Common myeloid progenitor, CD34-positive (primary cell): Measurements from ENCODE around the gene JAKMIP1.

Source experiments
- CTCF ChIA-PET: fragments of 350-600 bp; sonication (Branson Sonifier 250); formaldehyde crosslinking; loops from one replicate; lab custom pipeline; 2021; ENCODE audit warnings: antibody characterized with exemption; lab: Charles Lee
- POLR2A ChIA-PET: fragments of 350-600 bp; sonication (Branson Sonifier 250); formaldehyde crosslinking; loops from one replicate; lab custom pipeline; 2021; ENCODE audit warnings: antibody characterized with exemption; lab: Charles Lee
- DNase-seq, 3 donors: peaks; one replicate each; pipeline versions ENCODE4 v3.0.0 to v3.0.0-alpha.2; 2013
- H3K27ac ChIP-seq, 2 experiments: 1 replicate in 1 of 2; 2 replicates in 1 of 2; pipeline ENCODE4 v1.7.0; 2013; ENCODE audit warnings: inconsistent platforms in 2 of 2, low read length in 2 of 2, mild to moderate bottlenecking in 2 of 2, low read depth in 1 of 2, moderate library complexity in 1 of 2; ENCODE audit not compliant: severe bottlenecking in 2 of 2, insufficient read depth in 1 of 2, poor library complexity in 1 of 2
- H3K27me3 ChIP-seq, 5 experiments: replicated peaks in 2 of 5; 1 replicate in 3 of 5; 2 replicates in 2 of 5; pipeline versions ENCODE4 v1.6.1 to v1.7.0; 2013; ENCODE audit warnings: low read length in 4 of 5, mild to moderate bottlenecking in 2 of 5, moderate library complexity in 2 of 5, inconsistent platforms in 1 of 5; ENCODE audit not compliant: insufficient read depth in 5 of 5, control insufficient read depth in 4 of 5
- H3K36me3 ChIP-seq, 4 experiments: 1 replicate in 2 of 4; 2 replicates in 2 of 4; pipeline versions ENCODE4 v1.6.1 to v1.7.0; 2013; ENCODE audit warnings: low read length in 3 of 4, control low read depth in 1 of 4, mild to moderate bottlenecking in 1 of 4; ENCODE audit not compliant: control insufficient read depth in 4 of 4, insufficient read depth in 4 of 4
- H3K4me1 ChIP-seq, 4 experiments: 1 replicate in 3 of 4; 2 replicates in 1 of 4; pipeline versions ENCODE4 v1.6.1 to v1.7.1; 2013; ENCODE audit warnings: low read length in 3 of 4, mild to moderate bottlenecking in 3 of 4, control low read depth in 1 of 4, inconsistent platforms in 1 of 4, moderate library complexity in 1 of 4; ENCODE audit not compliant: control insufficient read depth in 4 of 4, insufficient read depth in 4 of 4; ENCODE audit errors: control extremely low read depth in 1 of 4
- H3K4me3 ChIP-seq, 7 experiments: 1 replicate in 4 of 7; 2 replicates in 3 of 7; pipeline versions ENCODE4 v1.5.1 to v1.7.0; 2013; ENCODE audit warnings: mild to moderate bottlenecking in 7 of 7, low read length in 6 of 7, moderate library complexity in 6 of 7, inconsistent platforms in 2 of 7, low read depth in 2 of 7, control low read depth in 1 of 7; ENCODE audit not compliant: insufficient read depth in 4 of 7, control insufficient read depth in 1 of 7; ENCODE audit errors: extremely low read depth in 1 of 7
- H3K9me3 ChIP-seq, 5 experiments: 1 replicate in 4 of 5; 2 replicates in 1 of 5; pipeline versions ENCODE4 v1.6.1 to v1.7.1; 2013; ENCODE audit warnings: low read length in 4 of 5, mild to moderate bottlenecking in 2 of 5, inconsistent platforms in 1 of 5, low read depth in 1 of 5, moderate library complexity in 1 of 5; ENCODE audit not compliant: control insufficient read depth in 4 of 5, insufficient read depth in 2 of 5; ENCODE audit errors: control extremely low read depth in 1 of 5
- WGBS: methylation state at CpG from one replicate; pipeline ENCODE4 v1.1.5; 2013; ENCODE audit not compliant: insufficient coverage; 5-methylcytosine and 5-hydroxymethylcytosine counted together

JAKMIP1 gene

DNA sequence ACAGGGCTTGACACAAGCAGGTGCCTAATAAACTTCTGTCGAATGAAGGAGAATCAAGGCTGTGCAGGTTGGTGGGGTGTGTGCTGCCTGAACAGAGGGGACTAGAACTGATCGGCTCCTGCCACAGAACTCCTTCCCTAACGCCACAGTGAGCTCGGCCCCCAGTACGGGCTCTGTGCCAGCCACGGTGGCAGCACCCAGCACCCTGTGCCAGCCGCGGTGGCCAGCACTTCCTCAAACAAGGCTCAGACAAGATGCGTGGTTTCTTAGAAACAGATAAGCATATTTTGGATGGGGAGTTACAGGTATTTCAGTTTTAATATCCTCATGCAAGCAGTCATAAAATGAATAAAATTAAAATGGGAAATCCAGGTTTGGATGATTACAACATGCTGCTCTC is 156.1 kb downstream of the JAKMIP1 start:
- H3K4me3 ChIP-seq = no peak overlapping the region
- H3K4me1 ChIP-seq = peaks cover 0 to 11% (median 5%) of the 10 kb centered on the region in 4 experiments
- POLR2A ChIA-PET = no interaction called here
- no peaks in the 10 kb centered on the region for H3K36me3 ChIP-seq
- peaks cover 0 to 36% (median 3%) of the 10 kb centered on the region in 5 experiments for H3K27me3 ChIP-seq
- H3K9me3 ChIP-seq = no peaks in the 10 kb centered on the region
- DNase-seq = peak in 2 of 3 donors; percentile 42 to 52
- WGBS = 0% methylated on average over 4 of the region's 9 CpGs
- CTCF ChIA-PET = interaction anchor here (0.6 kb wide), 1 partner anchor 10 kb away, joined by 3 read pairs; no protein-coding TSS in a partner anchor
- no peak overlapping the region for H3K27ac ChIP-seq

DNA sequence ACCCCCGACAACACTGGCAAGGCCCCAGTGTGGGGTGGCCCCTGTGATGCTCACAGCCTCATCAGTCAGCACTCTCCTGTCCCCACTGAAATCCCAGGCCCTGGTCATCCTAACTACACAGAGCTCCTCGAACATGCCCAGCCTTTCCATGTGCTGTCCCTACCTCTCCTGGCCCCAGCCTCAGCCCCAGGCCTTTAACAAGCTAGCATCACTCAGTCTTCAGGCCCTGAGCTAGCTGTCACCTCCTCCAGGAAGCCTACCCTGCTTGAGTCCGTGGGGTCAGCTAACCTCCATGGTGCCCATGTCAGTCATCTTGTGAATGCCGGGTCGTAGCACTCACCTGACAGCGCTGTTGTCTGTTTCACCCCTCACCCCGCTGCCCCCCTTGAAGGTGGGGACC is 156.5 kb downstream of the JAKMIP1 start:
- CTCF ChIA-PET = no interaction called here
- no peaks in the 10 kb centered on the region for H3K9me3 ChIP-seq
- peaks cover 0 to 35% (median 3%) of the 10 kb centered on the region in 5 experiments for H3K27me3 ChIP-seq
- peaks cover 0 to 11% (median 5%) of the 10 kb centered on the region in 4 experiments for H3K4me1 ChIP-seq
- no peak overlapping the region for H3K4me3 ChIP-seq
- POLR2A ChIA-PET = no interaction called here
- no peak for DNase-seq
- WGBS = 92% methylated on average over 7 of the region's 7 CpGs
- no peak overlapping the region for H3K27ac ChIP-seq
- no peaks in the 10 kb centered on the region for H3K36me3 ChIP-seq

DNA sequence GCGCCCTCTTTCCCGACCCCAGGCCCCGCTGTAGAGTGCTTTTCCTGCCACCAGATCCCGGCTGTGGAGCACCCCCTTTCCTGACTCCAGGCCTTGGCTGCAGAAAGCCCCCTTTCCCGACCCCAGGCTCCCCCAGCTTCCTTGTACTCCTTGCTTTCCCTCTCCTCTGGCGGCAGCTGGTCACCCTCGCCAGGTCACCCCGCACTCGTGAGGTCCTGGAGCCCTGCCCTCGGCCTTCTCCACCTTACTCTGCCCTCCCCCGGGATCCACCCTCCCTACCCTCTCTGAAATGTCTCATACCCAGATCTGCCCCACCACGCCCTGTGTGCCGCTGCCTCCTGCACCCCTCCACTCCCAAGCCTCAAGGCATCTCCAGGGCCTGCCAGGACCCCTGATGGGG is 157.2 kb downstream of the JAKMIP1 start:
- ChIA-PET POLR2A (no interaction called here), CTCF (no interaction called here)
- no peaks in the 10 kb centered on the region for H3K36me3 ChIP-seq
- no peak overlapping the region for H3K4me3 ChIP-seq
- peaks cover 0 to 30% (median 3%) of the 10 kb centered on the region in 5 experiments for H3K27me3 ChIP-seq
- peaks cover 0 to 11% (median 5%) of the 10 kb centered on the region in 4 experiments for H3K4me1 ChIP-seq
- 89% methylated on average over 13 of the region's 13 CpGs for WGBS
- H3K27ac ChIP-seq = no peak overlapping the region
- no peaks in the 10 kb centered on the region for H3K9me3 ChIP-seq
- DNase-seq = no peak

DNA sequence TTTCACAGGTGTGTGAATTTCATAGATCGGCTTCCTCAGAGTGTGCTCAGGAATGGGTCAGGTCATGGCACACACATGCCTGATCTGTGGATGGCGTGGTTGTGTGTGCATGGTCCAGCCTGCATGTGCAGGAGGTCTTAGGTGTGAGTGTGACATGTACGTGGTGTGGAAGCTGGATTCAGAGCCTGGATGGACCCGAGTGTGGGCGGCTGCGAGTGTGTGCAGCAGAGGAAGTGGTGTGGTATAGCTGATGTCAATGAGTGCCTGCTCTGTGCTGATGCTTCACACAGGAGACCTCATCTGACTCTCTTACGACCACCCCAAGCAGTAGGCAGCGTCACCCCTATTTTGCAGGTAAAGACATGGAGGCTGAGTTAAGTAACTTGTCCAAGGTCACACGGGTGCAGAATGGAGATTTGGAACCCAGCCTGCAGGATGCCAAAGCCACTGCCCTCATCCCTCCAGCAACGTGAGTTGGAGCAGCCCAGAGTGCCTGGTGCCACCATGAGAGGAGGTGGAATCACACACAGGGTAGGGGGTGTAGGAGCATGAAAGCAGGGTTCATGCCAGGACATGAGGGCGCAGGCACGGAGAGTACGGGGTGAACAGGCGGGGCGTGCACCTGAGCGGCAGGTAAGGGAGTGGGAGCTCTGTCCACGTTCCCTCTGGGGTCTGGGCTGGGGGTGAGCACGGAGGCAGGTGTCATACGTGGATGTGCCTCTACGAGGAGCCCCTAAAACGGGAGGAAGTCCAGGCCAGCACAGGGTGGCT is 157.9 kb downstream of the JAKMIP1 start:
- 88% methylated on average over 17 of the region's 21 CpGs for WGBS
- H3K27ac ChIP-seq = no peak overlapping the region
- no peak for DNase-seq
- POLR2A ChIA-PET = no interaction called here
- H3K36me3 ChIP-seq = no peaks in the 10 kb centered on the region
- no peak overlapping the region for H3K4me3 ChIP-seq
- no peaks in the 10 kb centered on the region for H3K9me3 ChIP-seq
- peaks cover 0 to 11% (median 5%) of the 10 kb centered on the region in 4 experiments for H3K4me1 ChIP-seq
- CTCF ChIA-PET = interaction anchor here (1.3 kb wide), 1 partner anchor 10 kb away, joined by 5 read pairs; no protein-coding TSS in a partner anchor
- H3K27me3 ChIP-seq = peaks cover 0 to 27% (median 2%) of the 10 kb centered on the region in 5 experiments

DNA sequence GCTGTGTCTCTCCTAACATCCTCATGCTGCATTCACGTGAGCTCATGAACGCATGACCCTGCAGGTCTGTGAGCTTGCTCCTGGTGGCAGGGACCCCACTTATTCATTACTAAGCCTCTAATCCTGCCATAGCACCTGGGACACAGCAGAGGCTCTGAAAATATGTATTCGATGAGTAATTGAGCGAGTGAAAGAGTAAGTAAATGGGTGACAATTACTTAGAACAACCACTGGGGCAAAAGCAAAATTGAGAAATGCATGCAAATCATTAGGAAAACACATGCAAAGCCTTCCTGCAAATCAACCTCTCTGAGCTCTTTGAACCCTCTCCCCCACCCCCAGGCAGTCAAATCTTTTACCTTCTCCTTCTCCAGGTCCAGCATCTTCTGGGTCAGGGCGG is 158.5 kb downstream of the JAKMIP1 start:
- no peak for DNase-seq
- no peak overlapping the region for H3K4me3 ChIP-seq
- peaks cover 0 to 11% (median 5%) of the 10 kb centered on the region in 4 experiments for H3K4me1 ChIP-seq
- peaks cover 0 to 20% (median 0%) of the 10 kb centered on the region in 5 experiments for H3K27me3 ChIP-seq
- H3K36me3 ChIP-seq = no peaks in the 10 kb centered on the region
- CTCF ChIA-PET = interaction anchor here (1.3 kb wide), 1 partner anchor 9 kb away, joined by 5 read pairs; no protein-coding TSS in a partner anchor
- POLR2A ChIA-PET = no interaction called here
- H3K27ac ChIP-seq = no peak overlapping the region
- 97% methylated on average over 3 of the region's 5 CpGs for WGBS
- no peaks in the 10 kb centered on the region for H3K9me3 ChIP-seq

DNA sequence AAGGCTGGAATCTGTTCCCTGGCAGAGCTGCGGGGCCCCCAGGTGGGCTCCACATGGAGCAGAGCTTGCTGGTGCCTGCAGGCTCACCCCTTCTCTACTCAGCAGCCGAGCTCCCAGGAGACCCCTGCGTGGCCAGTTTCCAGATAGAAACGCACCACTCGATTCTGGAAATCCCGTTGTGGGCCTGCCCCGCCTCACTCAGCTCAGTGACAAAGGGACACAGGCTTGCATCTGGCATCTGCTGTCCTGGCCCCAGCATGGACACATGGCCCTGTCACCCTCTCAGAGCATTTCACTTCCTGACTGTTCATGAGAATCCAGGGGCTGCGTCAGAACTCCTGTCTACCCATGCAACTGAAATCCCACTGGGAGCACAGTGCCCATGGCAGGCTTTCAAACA is 161.6 kb downstream of the JAKMIP1 start:
- no peak for DNase-seq
- no peaks in the 10 kb centered on the region for H3K9me3 ChIP-seq
- no peak overlapping the region for H3K27ac ChIP-seq
- H3K27me3 ChIP-seq = peaks cover 0 to 16% (median 0%) of the 10 kb centered on the region in 5 experiments
- no peaks in the 10 kb centered on the region for H3K36me3 ChIP-seq
- H3K4me3 ChIP-seq = no peak overlapping the region
- 89% methylated on average over 8 of the region's 8 CpGs for WGBS
- ChIA-PET POLR2A (no interaction called here), CTCF (interaction anchor here (0.7 to 1.4 kb wide), 4 partner anchors 11 to 41 kb away, joined by 3 to 4 read pairs (median 3); no protein-coding TSS in a partner anchor)
- H3K4me1 ChIP-seq = no peaks in the 10 kb centered on the region

DNA sequence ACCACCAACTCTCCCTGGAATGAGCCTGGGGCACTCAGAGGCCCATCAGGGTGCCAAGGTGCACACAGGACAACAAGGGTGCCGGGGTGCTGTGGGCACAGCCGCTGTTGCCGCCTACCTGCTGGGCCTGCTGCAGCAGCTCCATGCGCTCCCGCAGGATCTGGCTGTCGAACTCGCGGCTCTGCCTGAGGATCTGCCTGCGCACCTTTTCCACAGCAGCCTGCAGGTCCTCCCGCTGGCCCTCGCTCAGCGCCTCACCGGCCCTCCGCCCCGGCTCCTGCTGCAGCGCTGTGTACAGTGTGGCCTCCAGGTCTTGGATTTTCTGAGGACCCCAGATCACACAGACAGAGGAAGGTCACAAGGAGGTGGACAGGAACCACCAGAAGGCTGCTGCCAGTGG is 164.6 kb downstream of the JAKMIP1 start:
- no peaks in the 10 kb centered on the region for H3K36me3 ChIP-seq
- H3K4me3 ChIP-seq = no peak overlapping the region
- peaks cover 0 to 15% (median 3%) of the 10 kb centered on the region in 4 experiments for H3K4me1 ChIP-seq
- H3K27ac ChIP-seq = no peak overlapping the region
- ChIA-PET CTCF (no interaction called here), POLR2A (no interaction called here)
- no peak for DNase-seq
- 95% methylated on average over 16 of the region's 16 CpGs for WGBS
- peaks cover 0 to 12% (median 0%) of the 10 kb centered on the region in 5 experiments for H3K27me3 ChIP-seq
- H3K9me3 ChIP-seq = no peaks in the 10 kb centered on the region
